Heart left ventricle (tissue), 13 donors: ENCODE data around the gene SLC25A42.

Experiments
- POLR2A ChIP-seq, 2 donors: fragments of 450-650 bp; IDR thresholded peaks; one replicate each; pipeline ENCODE4 v1.6.1; 2017; ENCODE audit warnings: antibody characterized with exemption in 2 of 2, mild to moderate bottlenecking in 2 of 2, moderate library complexity in 2 of 2
- TF ChIP-seq, protein P1 (sequence below), 12 donors: fragments of 200-600 bp; sonication (generic) in 4 of 12; IDR thresholded peaks; one replicate each; pipeline versions ENCODE4 v1.5.0 to v1.8.0; 2018 to 2022; ENCODE audit warnings: antibody characterized with exemption in 12 of 12, mild to moderate bottlenecking in 5 of 12
- donor health status: ischemic (EF 13 %, LVEDD 7.1; RV severe dilation, severe dysfunction).
- donor health status: DM: no; HTN: yes; CAD: no.
- donor health status: DM: no; HTN: no; CAD: no.
- donor health status: ischemic (EF 25% LVEDD 6.9; RV normal size, moderate dysfunction).
- donor health status: ischemic (EF 25% LVEDD 5.7; RV mildly dilated, moderate dysfunction).
- donor health status: ischemic (EF 35%, LVEDD 5.7; RV mildly dilated, moderate dysfunction).
- donor health status: nonischemic (EF 11% LVEDD 7.7; RV severe dilation, severe dysfunction).
- donor health status: DM: yes; HTN: yes; CAD: no.
- donor health status: PGD.
- donor health status: ischemic (EF 29% LVEDD 5.4; RV normal size, mild dysfunction).
- donor health status: nonischemic (EF 23%, LVEDD 6.1; RV moderate dilation, normal function).

DNA sequence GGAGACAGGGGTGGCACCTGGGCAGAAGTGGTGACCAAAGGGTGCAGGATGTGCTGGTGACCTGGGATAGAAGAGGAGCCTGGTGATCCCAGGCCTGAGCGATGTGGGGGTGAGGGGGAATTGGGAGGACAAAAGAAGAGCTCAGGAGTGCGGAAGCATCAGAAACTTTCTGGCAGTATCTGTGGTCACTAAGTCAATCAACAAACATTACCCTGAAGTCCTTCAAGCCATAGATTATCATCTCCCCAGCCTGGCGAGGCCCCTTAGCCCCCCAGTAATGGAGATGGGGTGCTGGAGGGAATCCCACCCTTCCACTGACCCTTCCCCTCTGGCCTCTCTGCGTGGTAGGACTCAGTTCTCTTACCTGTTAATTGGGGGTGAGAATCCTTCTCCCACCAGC, 95.7 kb downstream of the SLC25A42 start:
- TF ChIP-seq POLR2A (IDR thresholded peaks at IDR 0.05) = no peak
- TF ChIP-seq, protein P1, sequence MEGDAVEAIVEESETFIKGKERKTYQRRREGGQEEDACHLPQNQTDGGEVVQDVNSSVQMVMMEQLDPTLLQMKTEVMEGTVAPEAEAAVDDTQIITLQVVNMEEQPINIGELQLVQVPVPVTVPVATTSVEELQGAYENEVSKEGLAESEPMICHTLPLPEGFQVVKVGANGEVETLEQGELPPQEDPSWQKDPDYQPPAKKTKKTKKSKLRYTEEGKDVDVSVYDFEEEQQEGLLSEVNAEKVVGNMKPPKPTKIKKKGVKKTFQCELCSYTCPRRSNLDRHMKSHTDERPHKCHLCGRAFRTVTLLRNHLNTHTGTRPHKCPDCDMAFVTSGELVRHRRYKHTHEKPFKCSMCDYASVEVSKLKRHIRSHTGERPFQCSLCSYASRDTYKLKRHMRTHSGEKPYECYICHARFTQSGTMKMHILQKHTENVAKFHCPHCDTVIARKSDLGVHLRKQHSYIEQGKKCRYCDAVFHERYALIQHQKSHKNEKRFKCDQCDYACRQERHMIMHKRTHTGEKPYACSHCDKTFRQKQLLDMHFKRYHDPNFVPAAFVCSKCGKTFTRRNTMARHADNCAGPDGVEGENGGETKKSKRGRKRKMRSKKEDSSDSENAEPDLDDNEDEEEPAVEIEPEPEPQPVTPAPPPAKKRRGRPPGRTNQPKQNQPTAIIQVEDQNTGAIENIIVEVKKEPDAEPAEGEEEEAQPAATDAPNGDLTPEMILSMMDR (IDR thresholded peaks at IDR 0.05) = no peak
